ENCODE results near the gene VTA1. TPM values are rescaled to one million over a fixed set of nuclear protein-coding genes. Genes with fewer than 3 reads are reported as not detected.

VTA1 gene
- 23.3 and 31.4 TPM in 2 replicates for total RNA-seq

GRCh38 chr6:142146828-142147662 lies at the start of gene VTA1, which contains the start of gene NMBR:
Gene VTA1, plus strand, starts transcription at chr6:142147263. Its CDS starts 25 bp downstream, at chr6:142147288.
Gene NMBR, minus strand, starts transcription at chr6:142147122. Its CDS starts 58,464 bp downstream, at chr6:142088658.

GRCh38 chr6:142132625-142133024 lies 14.4 kb upstream of the VTA1 start, which contains the start of gene GJE1:
Gene GJE1, plus strand, starts transcription at chr6:142132925. Its CDS starts 234 bp downstream, at chr6:142133159.

Other genes starting within 250 kb of the VTA1 start
- not detected in 2 replicates for gene GJE1, start 14.3 kb upstream of the VTA1 start, total RNA-seq
- not detected in 2 replicates for gene NMBR, start 141 bp upstream of the VTA1 start, total RNA-seq
- gene ADGRG6, start 154.7 kb downstream of the VTA1 start, total RNA-seq, result 0.69 and 1.8 TPM in 2 replicates

Data from dermis lymphatic vessel endothelial cell (primary cell).